Breast epithelium (tissue), 4 donors: Measurements from ENCODE around the gene XRCC6. TPM values are rescaled to one million over a fixed set of nuclear protein-coding genes. Genes with fewer than 3 reads are reported as not detected.
A peak's percentile ranks its signal among the peaks of the same experiment; 100 is the strongest.

Experiments
- DNase-seq, 2 donors: peaks; one replicate each; pipeline ENCODE4 v3.0.0-alpha.2; 2019; ENCODE audit warnings: low spot score in 2 of 2
- H3K27ac ChIP-seq, 2 donors: fragments of 200-600 bp; sonication (generic) in 1 of 2; one replicate each; pipeline ENCODE4 v1.5.1; 2016 to 2019; ENCODE audit warnings: mild to moderate bottlenecking in 1 of 2
- H3K27me3 ChIP-seq, 2 donors: fragments of 200-600 bp; sonication (generic) in 1 of 2; one replicate each; pipeline versions ENCODE4 v1.5.1 to v1.6.0; 2017 to 2019; ENCODE audit warnings: control low read depth in 1 of 2, mild to moderate bottlenecking in 1 of 2
- H3K36me3 ChIP-seq: fragments of 200-600 bp; one replicate; pipeline ENCODE4 v1.5.1; 2019
- H3K4me1 ChIP-seq, 2 donors: fragments of 200-600 bp; sonication (generic); one replicate each; pipeline ENCODE4 v1.5.1; 2016 to 2019; ENCODE audit warnings: control low read depth in 1 of 2
- H3K4me3 ChIP-seq, 3 donors: fragments of 200-600 bp; sonication (generic); 1 replicate in 2 of 3; 2 replicates in 1 of 3; pipeline ENCODE4 v1.5.1; 2016 to 2019; ENCODE audit warnings: mild to moderate bottlenecking in 3 of 3, moderate library complexity in 2 of 3
- H3K9me3 ChIP-seq, 2 donors: fragments of 200-600 bp; sonication (generic) in 1 of 2; one replicate each; pipeline ENCODE4 v1.5.1; 2016 to 2019; ENCODE audit warnings: control low read depth in 1 of 2
- CTCF ChIP-seq, 3 donors: fragments of 450-650 bp; IDR thresholded peaks; one replicate each; pipeline ENCODE4 v1.5.1; 2016 to 2017; ENCODE audit warnings: antibody characterized with exemption in 3 of 3, mild to moderate bottlenecking in 3 of 3, moderate library complexity in 3 of 3
- POLR2A ChIP-seq: fragments of 450-650 bp; IDR thresholded peaks from one replicate; pipeline ENCODE4 v1.6.1; 2016; ENCODE audit warnings: antibody characterized with exemption, mild to moderate bottlenecking, moderate library complexity
- POLR2AphosphoS5 ChIP-seq, 3 donors: sonication (generic); formaldehyde crosslinking; IDR thresholded peaks; one replicate each; pipeline ENCODE4 v1.6.1; 2017; ENCODE audit warnings: antibody characterized with exemption in 3 of 3
- intact Hi-C: fragments of 100-400 bp; cut with DNase I; formaldehyde crosslinking; loops from one replicate; pipeline ENCODE4 v1.15.1; 2023; ENCODE audit warnings: low total_unique reads
- total RNA-seq, 3 donors: library from RNA; depleted of rRNA; stranded (reverse); fragments of >200 nt; gene quantifications; one replicate each; pipeline ENCODE4 v1.1.0, GENCODE V29; 2016

Gene XRCC6
- total RNA-seq, 3 donors from 2014 or later = 194 to 232 (median 220) TPM

- intact Hi-C loops = no loop called here
- DNase-seq = no peak
- Histone ChIP-seq H3K4me1 (no peaks in the 10 kb centered on the region), H3K9me3 (no peaks in the 10 kb centered on the region), H3K36me3 (no peaks in the 10 kb centered on the region), H3K27ac (no peak overlapping the region), H3K27me3 (no peaks in the 10 kb centered on the region), H3K4me3 (no peak overlapping the region)
- TF ChIP-seq POLR2AphosphoS5 (IDR thresholded peaks at IDR 0.05) (no peak), POLR2A (no peak), CTCF (IDR thresholded peaks at IDR 0.05) (no peak)
Measured at GRCh38 chr22:41603873-41604332, 17.2 kb upstream of the XRCC6 start.

GRCh38 chr22:41608386-41608785 is 12.7 kb upstream of the XRCC6 start:
- no peaks in the 10 kb centered on the region for H3K27me3 ChIP-seq
- no peaks in the 10 kb centered on the region for H3K9me3 ChIP-seq
- no peak overlapping the region for H3K27ac ChIP-seq
- H3K4me1 ChIP-seq = no peaks in the 10 kb centered on the region
- no peak for TF ChIP-seq POLR2A
- TF ChIP-seq POLR2AphosphoS5 (IDR thresholded peaks at IDR 0.05) = no peak
- no peak for TF ChIP-seq CTCF (IDR thresholded peaks at IDR 0.05)
- H3K36me3 ChIP-seq = no peaks in the 10 kb centered on the region
- no peak overlapping the region for H3K4me3 ChIP-seq
- intact Hi-C loops = no loop called here
- no peak for DNase-seq

GRCh38 chr22:41612603-41613306 is 8.3 kb upstream of the XRCC6 start:
- H3K36me3 ChIP-seq = no peaks in the 10 kb centered on the region
- intact Hi-C loops = no loop called here
- H3K27me3 ChIP-seq = no peaks in the 10 kb centered on the region
- no peak overlapping the region for H3K4me3 ChIP-seq
- H3K27ac ChIP-seq = no peak overlapping the region
- DNase-seq = no peak
- no peaks in the 10 kb centered on the region for H3K4me1 ChIP-seq
- TF ChIP-seq CTCF (IDR thresholded peaks at IDR 0.05) (no peak), POLR2AphosphoS5 (IDR thresholded peaks at IDR 0.05) (no peak), POLR2A (no peak)
- H3K9me3 ChIP-seq = no peaks in the 10 kb centered on the region

GRCh38 chr22:41613456-41613855 is 7.6 kb upstream of the XRCC6 start:
- no peak for DNase-seq
- H3K4me1 ChIP-seq = no peaks in the 10 kb centered on the region
- no peak overlapping the region for H3K4me3 ChIP-seq
- no peaks in the 10 kb centered on the region for H3K27me3 ChIP-seq
- intact Hi-C loops = no loop called here
- H3K36me3 ChIP-seq = no peaks in the 10 kb centered on the region
- no peaks in the 10 kb centered on the region for H3K9me3 ChIP-seq
- no peak for TF ChIP-seq POLR2AphosphoS5 (IDR thresholded peaks at IDR 0.05)
- no peak for TF ChIP-seq CTCF (IDR thresholded peaks at IDR 0.05)
- no peak for TF ChIP-seq POLR2A
- H3K27ac ChIP-seq = no peak overlapping the region

- peaks cover 3 to 12% of the 10 kb centered on the region in 2 donors for H3K4me1 ChIP-seq
- no peaks in the 10 kb centered on the region for H3K27me3 ChIP-seq
- intact Hi-C loops = loop anchor here (2.0 kb wide), 1 partner anchor 67 kb away; no protein-coding TSS in a partner anchor
- H3K9me3 ChIP-seq = no peaks in the 10 kb centered on the region
- TF ChIP-seq POLR2AphosphoS5 (IDR thresholded peaks at IDR 0.05) (no peak), CTCF (IDR thresholded peaks at IDR 0.05) (no peak), POLR2A (no peak)
- no peaks in the 10 kb centered on the region for H3K36me3 ChIP-seq
- DNase-seq = peak in 1 of 2 donors; percentile 36
- peak overlapping the region; percentile 88 to 97 (median 89) for H3K4me3 ChIP-seq
- peak overlapping the region; percentile 98 to 99 for H3K27ac ChIP-seq
Measured at GRCh38 chr22:41619979-41620588, 1.0 kb upstream of the XRCC6 start.
